ENCODE measurements around the gene DUSP15.

DUSP15 gene

DNA sequence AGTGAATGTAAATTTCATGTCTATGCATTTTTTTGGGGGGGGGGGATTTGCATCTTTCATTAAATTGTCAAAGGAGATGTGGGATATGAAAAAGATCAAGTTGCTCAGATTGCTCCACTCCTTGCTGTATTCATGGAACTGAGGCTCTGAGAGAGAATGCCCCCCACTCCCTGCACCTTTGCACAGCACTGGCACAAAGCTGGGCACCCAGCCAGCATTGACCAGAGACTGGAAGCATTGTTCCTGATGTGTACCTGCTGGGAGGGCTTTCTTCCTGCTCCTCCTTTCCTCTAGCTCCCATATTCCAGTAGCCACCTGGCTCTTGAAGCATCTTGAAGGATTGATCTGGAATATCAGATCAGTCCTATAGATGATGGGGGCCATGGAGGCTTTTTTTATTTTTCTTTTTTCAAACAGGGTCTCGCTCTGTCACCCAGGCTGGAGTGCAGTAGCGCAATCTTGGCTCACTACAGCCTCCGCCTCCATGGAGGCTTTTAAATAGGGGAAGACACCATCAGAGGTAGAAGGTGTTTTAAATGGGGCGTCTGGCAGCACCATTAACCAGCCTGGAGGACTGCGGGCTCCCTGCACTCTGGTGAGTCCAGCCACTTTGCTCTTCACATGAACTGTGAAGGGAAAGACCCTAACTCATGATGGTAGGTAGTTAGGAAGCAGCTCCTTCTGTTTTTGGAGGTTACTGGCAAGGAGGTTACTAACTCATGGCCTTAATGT lies 10.9 kb downstream of the DUSP15 start:
- no peak for DNase-seq

DNA sequence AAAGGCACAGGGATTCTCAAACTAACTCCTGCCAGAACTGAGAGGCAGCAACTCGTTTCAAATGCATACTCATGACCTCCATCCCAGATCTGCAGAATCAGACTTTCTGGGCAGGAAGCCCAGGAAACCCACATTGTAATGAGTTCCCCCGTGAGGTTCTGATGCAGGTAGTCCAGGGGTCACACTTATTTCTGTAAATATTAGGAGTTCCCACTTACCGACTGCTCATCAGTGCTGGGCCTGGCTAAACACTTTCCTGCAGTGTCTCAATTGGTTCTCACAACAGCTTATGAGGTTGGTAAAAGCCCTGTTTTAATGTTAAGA lies 11.6 kb downstream of the DUSP15 start:
- DNase-seq: no peak

DNA sequence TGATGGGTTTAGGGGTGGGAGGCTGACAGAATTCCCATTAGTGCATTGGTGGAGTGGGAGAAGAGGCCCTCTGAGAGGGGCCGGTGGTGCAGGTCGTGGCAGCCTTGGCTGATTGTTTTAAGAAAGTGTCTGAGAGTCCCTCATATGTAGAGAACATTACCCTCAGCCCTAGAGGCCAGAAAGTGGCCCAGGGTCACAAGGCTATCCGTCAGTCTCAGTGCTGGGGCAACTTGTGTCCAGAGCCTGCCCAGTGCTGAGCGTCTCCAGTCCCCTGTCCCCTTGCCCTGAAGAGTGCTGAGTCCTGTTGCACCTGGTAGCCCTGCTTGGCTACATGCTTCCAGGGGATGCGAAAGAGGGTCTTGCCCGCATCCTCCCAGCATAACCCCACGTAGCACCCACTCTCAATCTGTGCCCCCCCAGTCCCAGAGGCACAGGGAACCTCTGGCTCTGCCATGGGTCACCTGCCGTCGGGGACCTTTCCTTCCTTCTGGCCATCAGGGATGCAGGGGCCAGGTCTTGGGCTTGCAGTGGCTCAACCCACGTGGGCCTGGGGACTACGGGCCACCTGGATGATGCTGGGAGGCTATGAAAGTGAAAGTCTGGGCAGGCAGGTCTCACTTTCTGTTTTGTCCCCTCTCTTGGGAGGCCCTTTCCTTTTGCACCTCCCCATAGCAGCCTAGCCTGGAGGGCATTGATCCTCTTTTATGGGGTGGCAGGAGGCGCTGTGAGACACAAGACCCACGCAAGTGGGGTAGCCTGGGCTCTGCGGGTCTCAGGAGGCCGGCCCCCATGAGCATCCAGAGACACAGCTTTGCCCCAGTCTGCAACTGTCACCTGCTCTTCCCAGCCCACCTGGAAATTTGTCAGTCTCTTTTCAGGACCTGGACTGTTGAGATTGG lies 12.2 kb downstream of the DUSP15 start:
- no peak for DNase-seq

DNA sequence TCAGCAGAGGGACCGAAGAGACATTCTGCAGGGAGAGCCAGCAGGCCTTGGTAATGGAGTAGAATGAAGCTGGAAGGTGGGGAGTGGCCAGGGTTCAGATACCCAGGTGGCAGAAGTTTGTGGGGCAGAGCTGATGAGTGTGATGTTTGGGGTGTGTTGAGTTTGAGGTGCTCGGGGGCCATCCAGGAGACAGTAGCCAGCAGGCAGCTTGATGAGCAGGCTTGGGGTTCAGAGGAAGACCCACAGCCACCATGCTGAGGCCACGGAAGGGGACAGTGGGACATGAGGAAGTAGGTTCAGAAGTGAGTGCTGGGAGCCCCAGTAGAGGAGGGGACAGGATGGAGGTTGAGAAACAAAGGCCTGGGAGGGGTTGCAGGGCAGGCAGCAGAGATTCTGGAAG lies 13.8 kb downstream of the DUSP15 start:
- no peak for DNase-seq

DNA sequence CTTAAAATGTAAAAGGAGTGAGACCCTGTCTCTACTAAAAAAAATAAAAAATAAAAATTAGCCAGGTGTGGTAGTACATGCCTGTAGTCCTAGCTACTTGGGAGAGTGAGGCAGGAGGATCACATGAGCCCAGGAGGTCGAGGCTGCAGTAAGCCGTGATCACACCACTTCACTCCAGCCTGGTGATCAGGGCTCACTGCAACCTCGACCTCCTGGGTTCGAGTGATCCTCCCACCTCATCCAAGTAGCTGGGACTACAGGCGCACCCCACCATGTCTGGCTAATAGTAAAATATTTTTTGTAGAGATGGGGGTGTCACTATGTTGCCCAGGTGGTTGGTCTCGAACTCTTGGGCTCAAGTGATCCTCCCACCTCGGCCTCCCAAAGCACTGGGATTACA lies 16.8 kb downstream of the DUSP15 start:
- no peak for DNase-seq

DNA sequence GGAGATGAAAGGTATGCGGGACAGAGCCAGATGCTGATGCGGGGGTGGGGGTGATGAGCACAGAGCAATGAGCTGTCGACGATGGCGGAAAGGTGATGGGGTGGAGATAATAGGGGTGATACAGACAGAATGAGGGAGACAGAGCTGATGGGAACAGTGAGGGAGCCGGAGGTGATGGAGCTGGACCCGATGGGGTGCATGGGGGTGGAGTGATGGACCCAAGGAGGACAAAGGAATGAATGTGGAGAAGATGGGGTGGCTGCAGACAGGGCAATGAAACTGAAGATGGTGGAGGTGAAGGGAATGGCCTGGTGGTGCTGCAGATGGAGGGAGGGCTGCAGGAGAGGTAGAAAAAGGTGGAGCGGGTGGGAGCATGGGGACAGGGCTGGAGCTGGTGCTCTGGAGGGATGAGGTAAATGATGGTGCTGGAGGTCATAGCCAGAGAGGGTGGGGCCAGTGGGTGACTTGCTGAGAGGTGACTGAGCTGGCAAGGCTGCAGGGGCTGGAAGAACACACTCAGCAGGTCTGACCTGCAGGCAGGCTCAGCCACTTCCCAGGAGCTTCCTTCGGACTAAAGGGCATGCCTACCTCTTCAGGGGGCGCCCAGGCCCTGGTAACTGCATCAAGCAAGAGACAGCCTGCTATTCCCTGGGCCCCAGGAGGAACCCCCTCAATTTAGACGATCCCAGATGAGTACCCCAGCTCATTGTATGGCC lies 18.9 kb downstream of the DUSP15 start:
- no peak for DNase-seq

DNA sequence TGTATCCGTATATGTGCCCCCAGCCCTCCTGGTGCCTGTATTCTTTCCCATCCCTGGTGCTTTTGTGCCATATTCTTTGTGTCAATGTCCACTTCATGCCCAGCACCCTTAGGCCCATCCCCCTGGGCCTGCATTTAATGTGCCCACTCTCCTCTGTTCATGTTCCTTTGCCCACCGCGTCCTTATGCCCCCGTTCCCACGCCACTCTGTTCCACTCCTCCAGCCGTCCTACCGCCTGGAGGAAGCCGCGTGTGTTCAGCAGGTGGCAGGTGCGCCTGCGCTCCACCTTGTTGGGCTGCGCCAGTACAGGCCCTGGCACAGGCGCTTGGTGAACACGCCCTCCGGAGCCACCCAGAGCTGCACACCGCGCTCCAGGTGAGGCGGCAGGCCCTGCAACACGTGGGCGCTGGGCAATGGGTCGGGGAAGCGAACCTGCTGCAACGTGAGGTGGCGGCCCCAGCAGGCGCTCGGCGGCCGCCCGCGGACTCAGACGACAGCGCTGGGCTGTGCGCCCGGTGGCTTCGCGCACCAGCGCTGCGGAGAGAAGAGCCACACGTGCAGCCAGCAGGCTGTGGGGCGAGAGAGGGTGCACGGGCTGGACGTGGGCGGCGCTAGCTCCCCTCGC lies 20.9 kb downstream of the DUSP15 start:
- no peak for DNase-seq

DNA sequence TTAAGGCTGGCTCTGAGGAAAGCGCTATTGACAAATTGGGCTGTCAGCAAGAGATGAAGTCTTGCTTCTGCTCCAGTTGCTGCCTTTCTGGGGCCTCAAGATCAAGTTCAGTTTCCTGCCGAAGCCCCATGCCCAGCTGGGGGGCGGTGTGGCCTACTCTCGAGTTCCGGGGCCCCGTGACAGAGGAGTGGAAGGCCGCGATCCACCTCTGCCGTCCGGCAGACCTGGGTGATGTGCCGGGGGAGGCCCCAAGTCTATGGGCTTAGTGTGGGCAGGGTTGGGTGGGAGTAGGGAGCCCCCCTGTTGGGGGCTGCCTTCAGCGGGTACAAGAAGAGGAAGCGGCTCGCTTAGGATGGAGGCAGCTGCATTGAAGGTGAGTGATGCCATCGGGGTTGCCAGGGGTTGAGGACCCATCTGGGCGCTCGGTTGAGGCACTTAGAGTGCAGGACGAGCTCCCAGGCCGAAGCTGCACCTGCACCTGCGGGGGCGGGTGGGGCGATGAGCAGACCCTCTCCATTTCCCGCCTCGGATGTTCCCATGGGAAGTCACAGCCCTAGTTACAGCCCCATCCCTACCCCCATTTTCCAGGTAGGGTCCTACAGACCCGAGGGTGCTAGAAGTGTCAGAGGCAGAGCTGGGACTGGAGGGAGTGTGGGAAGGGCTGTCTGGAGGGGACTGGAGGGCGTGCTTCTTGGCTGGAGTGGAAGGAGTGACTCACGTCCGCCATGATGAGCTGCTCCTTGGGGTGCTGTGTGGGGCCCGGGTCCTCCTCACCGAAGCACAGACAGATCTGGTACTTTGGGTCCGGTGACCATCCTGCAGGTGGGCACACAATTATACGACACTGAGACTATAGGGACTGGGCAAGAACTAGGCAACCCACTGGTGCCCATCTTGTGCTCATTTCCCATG lies 22.0 kb downstream of the DUSP15 start:
- DNase-seq: no peak

DNA sequence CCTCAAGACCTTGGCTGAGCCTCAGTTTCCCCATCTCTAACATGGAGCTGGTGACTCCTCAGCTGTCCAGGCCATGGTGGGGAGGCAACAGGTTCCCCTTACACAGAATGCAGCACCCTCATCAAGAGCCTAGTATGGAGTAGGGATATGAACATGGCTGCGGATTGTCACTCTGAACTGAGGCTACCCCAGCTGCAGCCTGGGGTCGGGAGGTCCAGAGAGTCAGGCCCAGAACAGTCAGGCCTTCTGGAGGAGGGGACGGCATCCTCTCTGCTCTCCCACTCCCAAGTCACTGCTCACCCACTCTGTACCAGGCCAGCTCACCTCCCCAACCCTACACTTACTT lies 23.6 kb downstream of the DUSP15 start:
- DNase-seq: no peak

DNA sequence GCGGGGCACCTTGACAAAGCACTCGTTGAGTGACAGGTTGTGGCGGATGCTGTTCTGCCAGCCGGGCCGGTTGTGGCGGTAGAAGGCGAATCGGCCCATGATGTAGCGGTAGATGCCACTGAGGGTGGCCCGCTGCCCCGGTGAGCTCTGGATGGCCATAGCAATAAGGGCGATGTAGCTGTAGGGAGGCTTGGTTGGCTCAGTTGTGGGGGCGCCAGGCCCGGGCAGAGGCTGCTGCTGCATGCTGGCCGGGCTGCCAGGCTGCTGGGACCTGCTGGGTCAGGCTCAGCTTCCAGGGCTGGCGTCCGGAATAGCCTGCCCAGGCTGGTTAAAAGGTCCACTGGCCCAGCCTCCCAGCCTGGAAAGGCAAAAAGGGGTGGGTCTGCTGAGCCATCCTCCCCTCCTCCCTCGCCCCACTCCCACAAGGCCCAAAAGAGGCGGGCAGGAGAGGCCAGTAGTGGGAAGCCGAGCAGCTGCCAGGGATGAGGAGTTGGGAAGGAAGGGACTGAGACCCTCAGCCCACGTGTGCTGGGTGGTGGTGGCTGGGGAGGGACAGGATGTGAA lies 24.9 kb downstream of the DUSP15 start, which contains the start of gene FOXS1:
Gene FOXS1 (minus strand): TSS at position 305 of the 564 bp plus-strand sequence. CDS start 62 bp downstream, at position 243.
- DNase-seq: no peak

DNA sequence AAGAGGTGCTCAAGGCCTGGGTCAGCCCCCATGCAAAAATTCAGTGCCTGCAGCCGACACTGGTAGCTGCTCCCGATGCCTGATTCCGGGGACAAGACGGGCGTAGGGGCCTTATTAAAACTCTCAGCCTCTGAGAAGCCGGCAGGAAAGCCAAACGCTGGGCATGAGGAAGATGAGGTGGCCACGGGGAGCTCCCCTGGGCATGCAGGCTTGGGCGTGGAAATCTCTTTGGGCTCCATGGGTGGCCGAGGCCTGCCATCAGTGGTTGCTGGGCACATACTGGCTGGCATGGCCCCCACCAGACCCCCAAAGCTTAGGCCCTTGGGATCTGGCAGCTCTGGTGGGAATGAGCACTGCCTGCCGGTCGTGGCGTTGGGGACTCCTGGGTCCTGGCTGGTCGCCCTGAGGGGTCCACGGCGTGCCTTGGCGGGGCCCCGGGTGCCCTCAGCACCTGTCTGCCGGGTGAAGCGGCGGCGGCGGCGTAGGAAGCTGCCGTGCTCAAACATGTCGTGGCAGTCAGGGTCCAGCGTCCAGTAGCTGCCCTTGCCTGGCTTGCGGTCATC lies 25.5 kb downstream of the DUSP15 start:
- no peak for DNase-seq

DNA sequence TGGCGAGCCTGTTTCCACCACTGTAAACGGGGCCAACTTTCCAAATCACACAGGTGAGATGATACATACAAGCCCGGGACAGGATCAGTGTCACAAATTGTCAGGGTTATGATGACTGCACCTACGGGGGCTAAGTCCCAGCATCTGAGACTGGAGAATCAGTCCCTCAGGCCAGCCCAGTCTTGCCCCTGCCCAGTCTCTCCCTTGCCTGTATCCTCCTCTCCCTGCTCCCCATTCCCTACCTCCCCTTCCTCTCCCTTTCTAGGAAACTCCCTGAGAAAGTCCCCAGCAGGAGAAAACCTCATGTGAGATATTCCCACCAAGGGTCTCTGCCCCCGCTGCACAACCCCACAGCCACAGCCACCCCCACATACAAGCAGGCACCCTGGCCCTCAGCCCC lies 26.4 kb downstream of the DUSP15 start:
- DNase-seq: no peak

DNA sequence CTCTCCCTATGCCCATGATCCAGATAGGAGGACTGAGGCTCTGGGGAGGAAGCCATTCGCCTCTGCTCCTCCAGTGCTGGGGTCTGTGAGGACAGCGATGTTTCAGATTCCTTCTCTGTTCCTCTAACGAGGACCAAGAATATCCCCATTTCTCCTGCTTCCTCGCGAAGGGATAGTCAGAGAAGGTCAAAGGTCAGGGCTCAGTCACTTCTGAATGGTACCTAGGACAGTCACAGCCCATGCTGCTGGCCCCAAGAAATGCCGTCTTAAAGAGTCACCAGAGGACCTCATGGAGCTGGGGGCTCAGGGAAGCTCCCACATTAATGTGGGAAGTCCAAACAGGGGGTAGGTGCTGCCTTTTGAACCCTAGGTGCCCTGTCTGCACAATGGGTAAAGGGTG lies 27.0 kb downstream of the DUSP15 start:
- DNase-seq: no peak

DNA sequence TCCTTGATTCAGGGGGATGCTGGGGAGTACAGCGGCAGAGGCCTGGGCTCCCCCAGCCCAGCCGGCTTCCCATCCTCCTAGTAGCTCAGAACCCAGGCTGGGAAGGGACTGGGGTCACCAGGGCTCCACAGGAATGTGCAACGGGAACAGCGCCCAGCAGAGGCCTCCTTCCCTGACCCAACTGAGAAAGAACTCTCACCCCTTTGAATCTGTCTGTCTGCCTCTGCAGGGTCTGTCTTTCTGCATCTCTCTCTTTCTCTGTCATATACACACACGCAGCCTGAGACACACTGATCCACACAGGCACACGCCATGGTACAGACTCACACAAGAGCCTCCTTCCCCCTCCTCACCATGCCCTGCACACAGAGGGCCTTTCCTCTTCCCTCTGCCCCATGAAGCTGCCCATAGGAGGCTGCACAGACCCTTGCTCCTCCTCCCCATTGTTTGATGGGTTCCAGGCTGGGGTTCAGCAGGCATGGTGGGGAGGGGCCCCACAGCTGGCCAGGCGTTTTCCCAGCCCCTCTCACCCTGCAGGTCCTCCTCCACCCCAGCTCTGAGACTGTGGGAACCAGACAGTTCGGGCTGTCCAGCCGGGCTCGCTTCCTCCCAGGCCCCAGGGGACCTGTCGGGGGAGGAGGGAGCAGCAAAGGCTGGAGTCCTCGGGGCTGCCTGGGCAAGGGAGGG lies 27.7 kb downstream of the DUSP15 start:
- no peak for DNase-seq

DNA sequence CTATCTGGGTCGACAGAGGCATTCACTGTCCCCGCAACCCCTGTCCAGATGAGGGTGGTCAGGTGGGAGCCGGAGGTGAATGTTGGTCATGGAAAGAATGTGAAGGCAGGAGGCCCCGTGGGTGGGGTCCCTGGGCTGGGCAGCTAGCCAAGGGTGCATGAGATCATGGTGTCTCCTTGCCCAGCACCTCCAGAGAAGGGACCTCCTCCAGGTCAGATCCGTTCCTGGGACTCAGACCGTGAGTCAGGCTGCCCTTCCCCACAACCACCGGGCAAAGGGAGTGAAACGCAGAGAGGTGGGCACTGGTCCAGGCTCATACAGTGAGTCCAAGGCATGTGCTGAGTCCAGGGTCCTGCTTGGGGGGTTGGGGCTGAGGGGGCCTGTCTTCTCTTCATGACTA lies 28.4 kb downstream of the DUSP15 start:
- no peak for DNase-seq

DNA sequence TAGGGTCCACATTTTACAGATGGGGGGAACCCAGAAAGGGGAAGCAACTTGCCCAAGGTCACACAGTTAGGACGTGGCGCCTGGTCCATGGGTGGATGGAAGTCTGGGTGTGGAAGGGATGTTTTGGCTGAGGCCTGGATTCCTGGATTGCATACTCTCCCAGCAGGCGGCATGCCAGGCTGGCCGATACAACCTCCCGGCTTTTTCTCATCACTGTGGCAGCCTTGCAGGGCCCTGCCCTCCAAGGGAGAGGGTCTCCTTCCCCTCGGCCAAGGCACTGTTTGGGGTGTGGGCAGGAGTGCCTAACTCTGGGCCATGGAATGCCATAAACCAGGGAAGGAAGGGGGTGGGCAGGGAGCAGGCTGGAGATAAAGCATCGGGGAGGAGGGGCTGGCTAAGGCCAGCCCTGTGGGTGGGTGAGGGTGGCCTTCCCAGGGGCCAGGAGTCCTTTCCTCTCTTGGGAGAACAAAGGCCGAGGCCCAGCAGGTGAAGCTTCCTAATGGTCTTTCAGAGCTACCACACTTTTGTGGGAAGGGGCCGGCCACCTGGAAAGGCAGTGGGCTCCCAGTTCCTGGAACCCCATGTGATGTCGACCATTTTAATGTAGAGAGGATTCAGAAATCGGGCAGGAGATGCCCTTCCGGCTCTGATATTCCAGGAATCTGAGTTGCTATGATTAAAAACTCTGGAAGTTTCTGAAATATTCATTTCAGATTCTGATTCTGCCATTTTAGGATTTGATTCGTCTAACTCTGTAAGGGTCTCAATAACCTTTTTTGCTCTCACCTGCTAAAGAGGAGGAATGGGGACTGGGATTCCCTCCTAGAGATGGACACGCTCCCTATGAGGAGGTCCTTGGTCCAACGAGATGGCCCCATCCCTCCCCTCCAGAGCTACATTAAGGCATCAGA lies 29.2 kb downstream of the DUSP15 start:
- DNase-seq: no peak

DNA sequence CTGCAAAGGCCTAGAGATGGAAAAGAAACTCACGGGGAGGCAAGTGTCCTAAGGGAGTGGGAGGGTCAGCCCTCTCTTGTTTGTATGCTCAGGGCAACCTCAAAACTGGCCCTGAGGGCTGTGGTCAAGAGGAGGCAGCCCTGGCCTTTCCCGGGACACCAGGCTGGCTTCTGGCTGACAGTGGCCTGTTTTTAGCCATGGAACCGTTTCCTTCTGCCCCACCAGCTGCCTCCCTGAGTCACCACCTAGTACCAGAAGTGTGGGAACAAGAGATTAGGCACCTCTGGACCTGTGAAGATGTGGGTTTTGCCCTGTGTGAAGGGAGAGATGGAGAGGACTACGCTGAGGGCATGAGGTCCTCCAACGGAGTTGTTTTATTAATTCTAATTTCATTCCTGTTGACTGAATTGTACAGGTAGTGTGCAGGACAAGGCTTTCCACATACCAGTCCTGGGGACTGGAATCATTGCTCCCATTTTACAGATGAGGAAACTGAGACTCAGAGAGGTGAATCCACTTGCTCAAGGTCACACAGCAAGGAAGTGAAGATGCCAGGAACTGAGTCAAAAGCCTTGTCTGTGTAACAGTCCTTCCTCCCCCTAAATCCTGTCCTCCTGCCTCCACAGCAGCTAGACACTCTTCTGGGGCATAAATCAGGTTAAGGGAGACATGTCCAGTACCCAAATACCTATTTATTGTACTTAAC lies 30.4 kb downstream of the DUSP15 start:
- no peak for DNase-seq

DNA sequence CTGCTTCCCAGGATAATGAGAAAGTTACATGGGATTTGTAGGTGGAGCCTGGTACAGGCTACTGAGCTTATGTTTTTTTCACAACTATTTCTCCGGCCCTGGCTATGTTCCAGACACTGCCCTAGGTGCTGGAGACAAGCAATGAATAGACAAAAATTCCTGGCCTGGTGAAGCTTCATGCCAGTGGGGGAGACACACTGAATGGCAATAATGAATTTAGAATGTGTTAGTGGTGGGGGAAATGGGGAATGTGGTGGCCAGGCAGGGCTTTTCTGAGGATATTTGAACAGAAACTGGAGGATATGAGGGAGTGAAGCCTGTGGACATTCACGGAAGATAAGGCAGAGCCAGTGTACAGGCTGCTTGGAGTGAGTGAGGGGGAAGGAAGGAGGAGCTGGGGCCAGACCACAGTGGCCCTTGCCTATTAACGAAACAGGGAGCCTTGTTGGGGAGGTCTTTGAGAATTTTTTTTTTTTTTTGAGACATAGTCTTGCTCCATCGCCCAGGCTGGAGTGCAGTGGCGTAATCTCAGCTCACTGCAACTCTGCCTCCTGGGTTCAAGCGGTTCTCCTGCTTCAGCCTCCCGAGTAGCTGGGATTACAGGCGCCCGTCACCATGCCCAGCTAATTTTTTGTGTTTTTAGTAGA lies 31.6 kb downstream of the DUSP15 start:
- DNase-seq: no peak

All from activated gamma-delta T cell (primary cell).